Left lobe of liver (tissue), 2 donors: ENCODE measurements around the gene TTN. TPM values are rescaled to one million over a fixed set of nuclear protein-coding genes. Genes with fewer than 3 reads are reported as not detected.
A peak's percentile ranks its signal among the peaks of the same experiment; 100 is the strongest.

Experiments used
- ATAC-seq: fragments of 200-7000 bp; cut with Tn5 transposase; one replicate; pipeline ENCODE4 v1.9.1; 2020; ENCODE audit warnings: mild to moderate bottlenecking, moderate library complexity
- DNase-seq: peaks from one replicate; pipeline ENCODE4 v3.0.0-alpha.2; 2020; ENCODE audit warnings: low spot score
- total RNA-seq: library from RNA; stranded (reverse); gene quantifications from one replicate; pipeline ENCODE4 v1.2.1, GENCODE V29; 2021
- donor health status: DM: no; HTN: no; CAD: no; lungs with moderate emphysema.
- donor health status: DM: no; HTN: yes; CAD: no.

TTN gene
- total RNA-seq, 1 donor from 2014 or later, result 1.1 TPM

GRCh38 chr2:178506949-178507348, 300.3 kb downstream of the TTN start:
- DNase-seq (no peak), ATAC-seq (no peak)

- ATAC-seq, result peak; percentile 81
- no peak for DNase-seq
Measured at GRCh38 chr2:178506524-178506923, 300.7 kb downstream of the TTN start.

DNA sequence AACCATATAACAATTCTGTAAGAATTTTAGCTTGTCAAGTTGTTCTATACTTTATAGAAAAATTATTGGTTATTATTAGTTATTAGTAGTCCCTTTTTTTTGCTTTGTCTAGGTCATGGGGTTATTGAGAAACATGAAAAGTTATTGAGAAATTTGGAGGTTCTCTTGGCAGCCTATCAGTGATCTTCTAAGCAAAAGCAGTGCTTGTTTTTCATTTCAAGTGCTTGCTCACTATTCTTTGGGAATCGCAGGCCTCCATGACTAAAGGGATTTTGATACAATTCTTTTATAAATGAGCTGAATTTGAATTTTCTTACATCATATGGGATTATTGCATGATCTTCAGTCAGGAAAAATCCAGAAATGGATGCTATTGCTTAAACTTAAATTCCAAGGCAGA, 301.1 kb downstream of the TTN start:
- DNase-seq, result no peak
- peak; percentile 43 for ATAC-seq

DNA sequence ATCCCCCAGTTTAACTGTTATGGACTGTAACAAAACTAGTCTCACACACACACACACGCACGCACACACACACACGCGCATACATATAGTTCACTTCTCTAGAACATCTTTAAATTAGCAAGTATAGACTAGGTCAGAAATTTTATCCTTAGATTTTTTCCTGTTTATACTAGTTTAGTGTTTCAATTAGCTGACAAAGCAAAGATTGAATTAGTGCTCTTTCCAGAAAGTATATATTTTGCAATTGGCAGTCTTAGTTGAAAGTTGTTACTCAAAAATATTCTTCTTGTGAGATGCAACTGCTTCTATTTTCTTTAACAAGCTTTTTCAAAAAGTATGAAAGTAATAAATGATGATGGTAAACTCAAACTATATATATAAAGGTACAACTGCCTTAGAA, 304.5 kb downstream of the TTN start:
- no peak for ATAC-seq
- DNase-seq, result no peak

DNA sequence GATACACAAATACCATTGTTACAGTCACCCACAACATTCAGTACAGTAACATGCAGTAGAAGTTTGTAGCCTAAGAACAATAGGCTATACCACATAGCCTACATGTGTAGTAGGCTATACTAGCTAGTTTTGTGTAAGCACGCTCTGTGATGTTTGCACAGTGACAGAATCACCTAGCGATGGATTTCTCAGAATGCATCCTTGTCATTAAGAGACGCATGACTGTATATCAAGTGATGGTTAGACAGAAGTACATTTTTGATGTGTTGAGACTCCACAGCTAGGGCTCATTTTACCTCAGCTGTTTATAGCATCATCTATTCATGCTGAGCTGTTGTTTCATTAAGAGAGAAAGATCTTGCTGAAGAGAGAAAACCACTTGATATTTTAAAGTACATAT, 307.6 kb downstream of the TTN start:
- no peak for ATAC-seq
- no peak for DNase-seq

DNA sequence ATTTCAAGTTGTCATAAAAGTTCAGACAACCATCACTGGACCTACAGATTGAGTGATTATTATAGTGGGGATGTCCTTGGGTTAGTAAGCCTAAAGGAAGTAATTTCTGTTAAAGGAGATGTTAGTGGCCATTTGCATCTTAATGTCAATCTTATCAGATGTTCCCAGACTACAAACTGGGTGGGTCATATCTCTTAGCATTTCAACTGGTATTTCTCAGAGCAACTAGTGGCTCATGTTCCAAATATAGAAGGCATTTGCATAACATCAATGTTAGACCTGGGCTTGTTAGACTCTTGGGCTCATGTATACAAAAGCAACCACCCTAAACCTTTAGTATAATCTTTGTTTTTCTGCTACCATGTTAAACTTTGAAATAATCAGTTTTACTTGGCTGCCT, 309.1 kb downstream of the TTN start:
- ATAC-seq (no peak), DNase-seq (no peak)

DNA sequence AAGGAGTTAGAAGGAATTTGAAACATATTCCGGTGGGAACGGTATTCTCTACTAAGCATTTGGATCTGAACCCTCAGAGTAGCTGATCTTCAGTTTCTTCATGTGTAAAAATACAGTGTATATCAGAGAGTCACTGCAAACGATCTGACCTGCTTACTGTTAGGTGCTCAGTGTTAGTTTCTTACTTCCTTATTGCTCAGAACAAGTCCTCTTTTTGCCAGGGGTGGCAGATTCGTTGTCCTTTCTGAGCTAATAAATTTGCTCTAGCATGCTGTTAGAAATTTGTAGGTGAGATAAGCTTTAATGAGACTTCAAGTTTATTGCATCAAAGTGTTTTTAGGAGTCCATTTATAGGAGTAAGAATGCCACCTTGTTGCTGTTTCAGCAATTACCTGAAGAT, 311.2 kb downstream of the TTN start:
- ATAC-seq (no peak), DNase-seq (no peak)

DNA sequence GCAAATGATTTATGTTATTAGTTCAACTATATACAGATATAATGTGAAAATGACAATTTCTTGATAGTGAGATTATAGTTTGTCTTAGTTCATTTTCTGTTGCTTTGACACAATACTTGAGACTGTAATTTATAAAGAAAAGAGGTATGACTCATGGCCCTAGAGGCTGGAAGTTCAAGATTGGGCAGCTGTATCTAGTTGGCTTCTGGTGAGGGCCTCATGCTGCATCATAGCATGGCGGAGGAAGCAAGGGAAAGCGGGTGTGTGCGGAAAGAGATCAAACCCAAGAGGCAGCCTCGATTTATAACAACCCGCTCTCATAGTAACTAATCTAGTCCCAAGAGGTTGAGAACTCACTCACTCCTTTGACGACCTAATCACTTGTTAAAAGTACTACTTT, 315.6 kb downstream of the TTN start:
- no peak for ATAC-seq
- DNase-seq, result no peak

DNA sequence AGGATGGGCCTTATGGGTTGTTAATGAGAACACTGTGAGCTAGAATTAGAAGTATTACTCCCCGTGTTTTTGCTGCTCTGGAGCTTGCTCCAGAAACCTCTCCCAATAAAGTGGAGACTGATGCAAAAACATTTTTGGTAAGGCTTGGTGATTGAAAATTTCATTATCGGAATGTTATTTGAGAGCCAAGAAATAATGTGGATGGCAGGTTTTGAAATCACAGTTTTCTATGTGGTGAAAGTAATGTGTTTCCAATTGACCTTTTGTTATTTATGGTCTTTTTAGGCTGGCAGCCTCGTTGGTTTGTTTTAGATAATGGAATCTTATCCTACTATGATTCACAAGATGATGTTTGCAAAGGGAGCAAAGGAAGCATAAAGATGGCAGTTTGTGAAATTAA, 321.9 kb downstream of the TTN start:
- no peak for ATAC-seq
- DNase-seq, result no peak

GRCh38 chr2:178484245-178485041, 322.8 kb downstream of the TTN start:
- peak; percentile 59 for DNase-seq
- no peak for ATAC-seq

DNA sequence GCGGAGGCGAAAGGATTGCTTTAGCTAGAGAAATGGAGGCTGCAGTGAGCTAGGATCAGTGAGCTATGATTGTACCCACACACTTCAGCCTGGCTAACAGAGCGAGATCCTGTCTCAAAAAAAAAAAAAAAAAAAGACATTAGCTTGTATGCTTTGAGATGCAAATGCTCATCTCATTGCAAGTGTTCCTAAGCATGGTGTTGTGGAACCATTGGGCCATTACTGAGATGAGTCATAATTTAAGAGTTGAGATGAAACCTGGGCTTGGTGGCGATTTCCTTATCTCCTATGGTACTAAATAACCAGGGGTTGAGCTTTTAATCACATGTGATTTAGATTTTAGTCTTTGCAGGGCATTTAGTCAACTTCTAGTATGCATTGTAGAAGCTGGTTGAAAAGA, 324.8 kb downstream of the TTN start:
- no peak for ATAC-seq

GRCh38 chr2:178480227-178481181, 326.7 kb downstream of the TTN start, which contains the start of gene PLEKHA3:
Gene PLEKHA3 (plus strand): TSS chr2:178480457. CDS start chr2:178480870, 413 bp downstream.
- peak; percentile 99 for DNase-seq
- peak; percentile 86 for ATAC-seq

More for the DNA sequence above, 324.8 kb downstream of the TTN start:
- no peak for DNase-seq

GRCh38 chr2:178479758-178480226, 327.4 kb downstream of the TTN start:
- no peak for ATAC-seq
- DNase-seq, result no peak

- no peak for ATAC-seq
- no peak for DNase-seq
Measured at GRCh38 chr2:178479275-178479616, 328.0 kb downstream of the TTN start.

DNA sequence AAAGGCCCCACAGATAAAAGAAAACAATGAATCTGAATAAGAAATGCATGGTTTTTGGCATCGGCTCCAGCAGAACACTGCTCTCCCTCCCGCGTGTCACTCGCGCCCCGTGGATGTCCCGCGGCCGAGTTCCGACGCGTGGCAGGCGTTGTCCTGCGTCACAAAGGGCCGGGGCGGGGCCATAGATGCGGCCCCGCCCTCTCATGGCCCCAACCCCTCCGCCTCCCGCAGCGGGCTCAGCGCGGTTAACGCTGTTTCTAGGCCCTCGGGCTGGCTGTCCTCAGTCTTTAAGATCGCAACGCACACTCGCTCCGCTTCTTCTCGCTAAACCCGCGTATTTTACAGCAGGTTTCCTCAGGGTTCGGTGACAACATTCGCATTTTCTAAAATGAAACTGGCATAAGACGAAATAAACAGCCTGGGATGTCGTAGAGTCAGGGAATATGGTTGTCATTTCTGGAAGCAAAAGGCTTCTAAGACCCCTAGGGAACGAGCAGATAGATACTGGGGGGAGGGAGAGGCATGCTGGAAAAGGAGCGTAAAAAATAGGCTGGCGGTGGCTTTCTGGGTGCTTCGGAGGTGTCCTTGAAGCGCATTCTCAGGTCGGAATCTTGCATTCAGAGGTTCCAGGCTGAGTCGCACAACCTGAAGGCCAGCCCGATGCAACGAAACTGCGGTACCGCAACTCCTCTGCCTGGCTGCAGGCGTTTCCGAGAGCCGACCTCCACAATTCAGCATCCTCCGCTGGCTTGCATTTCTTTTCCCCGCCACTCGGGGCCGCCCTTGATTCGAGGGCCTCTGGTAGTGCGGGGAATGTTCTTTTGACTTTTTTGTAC, 328.6 kb downstream of the TTN start, which contains the start of gene FKBP7:
Gene FKBP7 (minus strand): TSS at position 162 of the 836 bp plus-strand sequence. CDS start 101 bp downstream, at position 61.
- DNase-seq, result peak; percentile 89
- ATAC-seq, result peak; percentile 82

- no peak for DNase-seq
- peak; percentile 2 for ATAC-seq
Measured at GRCh38 chr2:178478130-178478438, 329.1 kb downstream of the TTN start.

- DNase-seq (no peak), ATAC-seq (no peak)
Measured at GRCh38 chr2:178477443-178478129, 329.6 kb downstream of the TTN start.

DNA sequence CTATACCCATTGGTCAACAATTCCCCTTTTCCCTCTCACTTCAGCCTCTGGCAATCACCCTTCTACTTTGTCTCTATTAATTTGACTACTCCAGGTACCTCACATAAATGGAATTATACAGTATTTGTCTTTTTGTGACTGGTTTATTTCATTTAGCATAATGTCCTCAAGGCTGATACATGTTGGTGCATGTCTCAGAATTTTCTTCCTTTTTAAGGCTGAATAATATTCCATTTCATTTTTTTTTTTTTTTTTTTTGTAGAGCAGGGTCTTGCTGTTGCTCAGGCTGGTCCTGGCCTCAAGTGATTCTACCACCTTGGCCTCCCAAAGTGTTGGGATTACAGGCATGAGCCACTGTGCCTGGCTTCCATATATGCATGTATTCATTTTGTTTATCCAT, 330.7 kb downstream of the TTN start:
- ATAC-seq (no peak), DNase-seq (no peak)
